ENCODE data around the gene ADD3. TPM values are rescaled to one million over a fixed set of nuclear protein-coding genes. Genes with fewer than 3 reads are reported as not detected.

The ADD3 gene
- total and polyA plus RNA-seq, 10 of the 15 experiments (the other 5 are each of a cell fraction or from before 2014, with no cell fraction given): 27.3 to 129 (median 67.8) TPM

- Histone ChIP-seq H3K27me3 (replicated peaks in 1 of 2; ENCODE audit: control insufficient read depth in 2 of 2, insufficient read depth in 2 of 2, low read length in 1 of 2) (no peaks in the 10 kb centered on the region), H3K4me1 (ENCODE audit: control insufficient read depth, insufficient read depth, low read length) (no peaks in the 10 kb centered on the region), H3K4me3 (no peak overlapping the region), H3K36me3 (ENCODE audit: control insufficient read depth in 2 of 2, insufficient read depth in 2 of 2, low read length in 1 of 2) (no peaks in the 10 kb centered on the region), H4K20me1 (ENCODE audit: control insufficient read depth, insufficient read depth) (no peaks in the 10 kb centered on the region), H3K9me3 (replicated peaks; ENCODE audit: control insufficient read depth, insufficient read depth, low read length) (no peaks in the 10 kb centered on the region), H3K4me2 (ENCODE audit: control insufficient read depth, insufficient read depth) (no peak overlapping the region), H3K79me2 (ENCODE audit: control insufficient read depth, insufficient read depth, low read length) (no peaks in the 10 kb centered on the region; the same call in none of the 2 replicates), H3K27ac (ENCODE audit: control insufficient read depth, insufficient read depth) (no peak overlapping the region), H3K9ac (ENCODE audit: control insufficient read depth, insufficient read depth, low read length) (no peak overlapping the region), H2AFZ (ENCODE audit: control insufficient read depth, low read depth, low read length) (no peak overlapping the region)
- no peak for FAIRE-seq
- no TSS peak for BruUV-seq (replicated peaks)
- ChIA-PET SMC1A (ENCODE audit: uncharacterized antibody, unreplicated experiment) (interaction anchor here (0.6 to 1.9 kb wide), 2 partner anchors 48 to 822 kb away, joined by 3 to 8 read pairs; no protein-coding TSS in a partner anchor), CTCF (interaction anchor here (0.7 kb wide), 1 partner anchor 249 kb away, joined by 3 read pairs; no protein-coding TSS in a partner anchor), RAD21 (ENCODE audit: unreplicated experiment) (interaction anchor here (0.7 kb wide), 1 partner anchor 41 kb away, joined by 3 read pairs; no protein-coding TSS in a partner anchor), POLR2A (no interaction called here)
- intact Hi-C loops (cut with micrococcal nuclease; ENCODE audit: unreplicated experiment): no loop called here
- DNase-seq (ENCODE audit: low read depth, low spot score): no peak
- 98% methylated on average over 2 of the region's 2 CpGs for WGBS (ENCODE audit: insufficient coverage, insufficient replicate concordance, low lambda C conversion rate, missing lambda C conversion rate)
- TF ChIP-seq CEBPZ (IDR thresholded peaks at IDR 0.05; ENCODE audit: low read depth, low read length): no peak
- TF ChIP-seq RB1 (IDR thresholded peaks at IDR 0.05; ENCODE audit: borderline replicate concordance): no peak
- TF ChIP-seq ZNF24 (IDR thresholded peaks at IDR 0.05): no peak
- no peak for TF ChIP-seq STAT3 (IDR thresholded peaks at IDR 0.05; ENCODE audit: low read depth, low read length)
- TF ChIP-seq MXI1 (IDR thresholded peaks at IDR 0.05; ENCODE audit: low read depth, low read length): no peak
- TF ChIP-seq BACH1 (IDR thresholded peaks at IDR 0.05; ENCODE audit: borderline replicate concordance): no peak
- no peak for TF ChIP-seq HCFC1 (IDR thresholded peaks at IDR 0.05; ENCODE audit: low read length)
- in situ Hi-C loops (cut with MboI): no loop called here
- ATAC-seq: no peak
These were observed 21.7 kb downstream of the ADD3 start for GRCh38 chr10:110029450-110029849.

All from GM12878 (cell line).